ENCODE results near the gene RGS7.

GRCh38 chr1:240935920-240936319, 421.1 kb downstream of the RGS7 start:
- TF ChIP-seq CTCF (IDR thresholded peaks at IDR 0.05; ENCODE audit: insufficient read depth, low read depth, low read length) (no peak), EZH2 (IDR thresholded peaks at IDR 0.05; ENCODE audit: insufficient read depth, low read length) (no peak)

All from astrocyte (in vitro differentiated cells and primary cell).